Measurements from ENCODE around the gene VEGFC.

The VEGFC gene

GRCh38 chr4:176721459-176721858 is 71.3 kb downstream of the VEGFC start:
- Histone ChIP-seq H3K27me3 (ENCODE audit: control insufficient read depth, insufficient read depth, low read length) (no peaks in the 10 kb centered on the region), H3K36me3 (ENCODE audit: control insufficient read depth, insufficient read depth, low read length) (no peaks in the 10 kb centered on the region), H3K9ac (ENCODE audit: low read length) (no peak overlapping the region), H3K4me1 (ENCODE audit: control insufficient read depth, insufficient read depth, low read length) (no peaks in the 10 kb centered on the region), H3K4me3 (ENCODE audit: low read length) (no peak overlapping the region), H3K9me3 (ENCODE audit: control insufficient read depth, low read length) (no peaks in the 10 kb centered on the region)

- no peaks in the 10 kb centered on the region for H3K36me3 ChIP-seq (ENCODE audit: control insufficient read depth, insufficient read depth, low read length)
- no peaks in the 10 kb centered on the region for H3K4me1 ChIP-seq (ENCODE audit: control insufficient read depth, insufficient read depth, low read length)
- no peaks in the 10 kb centered on the region for H3K9me3 ChIP-seq (ENCODE audit: control insufficient read depth, low read length)
- H3K4me3 ChIP-seq (ENCODE audit: low read length): no peak overlapping the region
- H3K27me3 ChIP-seq (ENCODE audit: control insufficient read depth, insufficient read depth, low read length): no peaks in the 10 kb centered on the region
- no peak overlapping the region for H3K9ac ChIP-seq (ENCODE audit: low read length)
Observed at GRCh38 chr4:176718881-176719280, 73.8 kb downstream of the VEGFC start.

- no peaks in the 10 kb centered on the region for H3K27me3 ChIP-seq (ENCODE audit: control insufficient read depth, insufficient read depth, low read length)
- H3K36me3 ChIP-seq (ENCODE audit: control insufficient read depth, insufficient read depth, low read length): no peaks in the 10 kb centered on the region
- no peaks in the 10 kb centered on the region for H3K9me3 ChIP-seq (ENCODE audit: control insufficient read depth, low read length)
- no peak overlapping the region for H3K4me3 ChIP-seq (ENCODE audit: low read length)
- H3K9ac ChIP-seq (ENCODE audit: low read length): no peak overlapping the region
- no peaks in the 10 kb centered on the region for H3K4me1 ChIP-seq (ENCODE audit: control insufficient read depth, insufficient read depth, low read length)
Observed at GRCh38 chr4:176717237-176717636, 75.5 kb downstream of the VEGFC start.

- Histone ChIP-seq H3K9me3 (ENCODE audit: control insufficient read depth, low read length) (no peaks in the 10 kb centered on the region), H3K9ac (ENCODE audit: low read length) (no peak overlapping the region), H3K4me1 (ENCODE audit: control insufficient read depth, insufficient read depth, low read length) (no peaks in the 10 kb centered on the region), H3K4me3 (ENCODE audit: low read length) (no peak overlapping the region), H3K36me3 (ENCODE audit: control insufficient read depth, insufficient read depth, low read length) (no peaks in the 10 kb centered on the region), H3K27me3 (ENCODE audit: control insufficient read depth, insufficient read depth, low read length) (no peaks in the 10 kb centered on the region)
Observed at GRCh38 chr4:176709417-176709816, 83.3 kb downstream of the VEGFC start.

- Histone ChIP-seq H3K27me3 (ENCODE audit: control insufficient read depth, insufficient read depth, low read length) (no peaks in the 10 kb centered on the region), H3K36me3 (ENCODE audit: control insufficient read depth, insufficient read depth, low read length) (no peaks in the 10 kb centered on the region), H3K9me3 (ENCODE audit: control insufficient read depth, low read length) (no peaks in the 10 kb centered on the region), H3K9ac (ENCODE audit: low read length) (no peak overlapping the region), H3K4me1 (ENCODE audit: control insufficient read depth, insufficient read depth, low read length) (no peaks in the 10 kb centered on the region), H3K4me3 (ENCODE audit: low read length) (no peak overlapping the region)
Observed at GRCh38 chr4:176708771-176709311, 83.9 kb downstream of the VEGFC start.

- Histone ChIP-seq H3K9ac (ENCODE audit: low read length) (no peak overlapping the region), H3K9me3 (ENCODE audit: control insufficient read depth, low read length) (no peaks in the 10 kb centered on the region), H3K27me3 (ENCODE audit: control insufficient read depth, insufficient read depth, low read length) (no peaks in the 10 kb centered on the region), H3K4me1 (ENCODE audit: control insufficient read depth, insufficient read depth, low read length) (no peaks in the 10 kb centered on the region), H3K4me3 (ENCODE audit: low read length) (no peak overlapping the region), H3K36me3 (ENCODE audit: control insufficient read depth, insufficient read depth, low read length) (no peaks in the 10 kb centered on the region)
Observed at GRCh38 chr4:176690716-176691115, 102.0 kb downstream of the VEGFC start.

GRCh38 chr4:176680668-176681180 is 112.0 kb downstream of the VEGFC start:
- Histone ChIP-seq H3K9ac (ENCODE audit: low read length) (no peak overlapping the region), H3K4me3 (ENCODE audit: low read length) (no peak overlapping the region), H3K4me1 (ENCODE audit: control insufficient read depth, insufficient read depth, low read length) (no peaks in the 10 kb centered on the region), H3K9me3 (ENCODE audit: control insufficient read depth, low read length) (no peaks in the 10 kb centered on the region), H3K27me3 (ENCODE audit: control insufficient read depth, insufficient read depth, low read length) (no peaks in the 10 kb centered on the region), H3K36me3 (ENCODE audit: control insufficient read depth, insufficient read depth, low read length) (no peaks in the 10 kb centered on the region)

- Histone ChIP-seq H3K27me3 (ENCODE audit: control insufficient read depth, insufficient read depth, low read length) (no peaks in the 10 kb centered on the region), H3K9ac (ENCODE audit: low read length) (no peak overlapping the region), H3K4me1 (ENCODE audit: control insufficient read depth, insufficient read depth, low read length) (no peaks in the 10 kb centered on the region), H3K4me3 (ENCODE audit: low read length) (no peak overlapping the region), H3K36me3 (ENCODE audit: control insufficient read depth, insufficient read depth, low read length) (no peaks in the 10 kb centered on the region), H3K9me3 (ENCODE audit: control insufficient read depth, low read length) (no peaks in the 10 kb centered on the region)
Observed at GRCh38 chr4:176676901-176677300, 115.8 kb downstream of the VEGFC start.

GRCh38 chr4:176675810-176676209 is 116.9 kb downstream of the VEGFC start:
- Histone ChIP-seq H3K36me3 (ENCODE audit: control insufficient read depth, insufficient read depth, low read length) (no peaks in the 10 kb centered on the region), H3K4me1 (ENCODE audit: control insufficient read depth, insufficient read depth, low read length) (no peaks in the 10 kb centered on the region), H3K4me3 (ENCODE audit: low read length) (no peak overlapping the region), H3K9ac (ENCODE audit: low read length) (no peak overlapping the region), H3K9me3 (ENCODE audit: control insufficient read depth, low read length) (no peaks in the 10 kb centered on the region), H3K27me3 (ENCODE audit: control insufficient read depth, insufficient read depth, low read length) (no peaks in the 10 kb centered on the region)

GRCh38 chr4:176671532-176671931 is 121.2 kb downstream of the VEGFC start:
- no peaks in the 10 kb centered on the region for H3K4me1 ChIP-seq (ENCODE audit: control insufficient read depth, insufficient read depth, low read length)
- no peak overlapping the region for H3K4me3 ChIP-seq (ENCODE audit: low read length)
- H3K9me3 ChIP-seq (ENCODE audit: control insufficient read depth, low read length): no peaks in the 10 kb centered on the region
- H3K27me3 ChIP-seq (ENCODE audit: control insufficient read depth, insufficient read depth, low read length): no peaks in the 10 kb centered on the region
- no peak overlapping the region for H3K9ac ChIP-seq (ENCODE audit: low read length)
- H3K36me3 ChIP-seq (ENCODE audit: control insufficient read depth, insufficient read depth, low read length): no peaks in the 10 kb centered on the region

GRCh38 chr4:176668324-176668723 is 124.4 kb downstream of the VEGFC start:
- no peaks in the 10 kb centered on the region for H3K4me1 ChIP-seq (ENCODE audit: control insufficient read depth, insufficient read depth, low read length)
- no peaks in the 10 kb centered on the region for H3K27me3 ChIP-seq (ENCODE audit: control insufficient read depth, insufficient read depth, low read length)
- H3K9ac ChIP-seq (ENCODE audit: low read length): no peak overlapping the region
- no peaks in the 10 kb centered on the region for H3K9me3 ChIP-seq (ENCODE audit: control insufficient read depth, low read length)
- H3K4me3 ChIP-seq (ENCODE audit: low read length): no peak overlapping the region
- H3K36me3 ChIP-seq (ENCODE audit: control insufficient read depth, insufficient read depth, low read length): no peaks in the 10 kb centered on the region

GRCh38 chr4:176664964-176665363 is 127.8 kb downstream of the VEGFC start:
- Histone ChIP-seq H3K4me1 (ENCODE audit: control insufficient read depth, insufficient read depth, low read length) (no peaks in the 10 kb centered on the region), H3K27me3 (ENCODE audit: control insufficient read depth, insufficient read depth, low read length) (no peaks in the 10 kb centered on the region), H3K36me3 (ENCODE audit: control insufficient read depth, insufficient read depth, low read length) (no peaks in the 10 kb centered on the region), H3K9ac (ENCODE audit: low read length) (no peak overlapping the region), H3K9me3 (ENCODE audit: control insufficient read depth, low read length) (no peaks in the 10 kb centered on the region), H3K4me3 (ENCODE audit: low read length) (no peak overlapping the region)

- Histone ChIP-seq H3K27me3 (ENCODE audit: control insufficient read depth, insufficient read depth, low read length) (no peaks in the 10 kb centered on the region), H3K4me1 (ENCODE audit: control insufficient read depth, insufficient read depth, low read length) (no peaks in the 10 kb centered on the region), H3K4me3 (ENCODE audit: low read length) (no peak overlapping the region), H3K9ac (ENCODE audit: low read length) (no peak overlapping the region), H3K36me3 (ENCODE audit: control insufficient read depth, insufficient read depth, low read length) (no peaks in the 10 kb centered on the region), H3K9me3 (ENCODE audit: control insufficient read depth, low read length) (no peaks in the 10 kb centered on the region)
Observed at GRCh38 chr4:176660561-176660960, 132.2 kb downstream of the VEGFC start.
